Mesodermal cell (in vitro differentiated cells): Measurements from ENCODE around the gene IFT20.

Experiments used
- H3K27ac ChIP-seq: 2 replicates; pipeline ENCODE4 v1.7.0; 2013; ENCODE audit warnings: mild to moderate bottlenecking, low read depth, low read length, moderate library complexity; ENCODE audit not compliant: severe bottlenecking
- H3K36me3 ChIP-seq: 2 replicates; pipeline ENCODE4 v1.7.1; 2013; ENCODE audit warnings: mild to moderate bottlenecking, low read length, moderate library complexity; ENCODE audit not compliant: control insufficient read depth, insufficient read depth
- H3K4me1 ChIP-seq: one replicate; pipeline ENCODE4 v1.7.1; 2013; ENCODE audit warnings: mild to moderate bottlenecking, low read length; ENCODE audit not compliant: insufficient read depth, control insufficient read depth, poor library complexity, severe bottlenecking
- H3K4me3 ChIP-seq: 2 replicates; pipeline ENCODE4 v1.7.0; 2013; ENCODE audit warnings: low read length, control low read depth, mild to moderate bottlenecking; ENCODE audit not compliant: insufficient read depth, poor library complexity, severe bottlenecking; ENCODE audit errors: extremely low read depth
- H3K9me3 ChIP-seq: 2 replicates; pipeline ENCODE4 v1.7.1; 2013; ENCODE audit warnings: mild to moderate bottlenecking, low read length, moderate library complexity; ENCODE audit not compliant: control insufficient read depth
- WGBS, 2 experiments: methylation state at CpG; one replicate each; pipeline ENCODE4 v1.1.5; 2013; ENCODE audit warnings: missing lambda C conversion rate in 2 of 2; ENCODE audit not compliant: insufficient coverage in 2 of 2; 5-methylcytosine and 5-hydroxymethylcytosine counted together

IFT20 gene

GRCh38 chr17:28370744-28371103, 35.5 kb upstream of the IFT20 start:
- H3K9me3 ChIP-seq: no peaks in the 10 kb centered on the region
- peak overlapping the region; percentile 92 for H3K27ac ChIP-seq
- H3K4me3 ChIP-seq: no peak overlapping the region
- peaks cover 5% of the 10 kb centered on the region for H3K36me3 ChIP-seq
- H3K4me1 ChIP-seq: peaks cover 16% of the 10 kb centered on the region
- 83 to 100% methylated on average over 1 of the region's 1 CpG for WGBS, 2 experiments

GRCh38 chr17:28370035-28370743, 34.9 kb upstream of the IFT20 start, which contains the start of gene VTN:
VTN (minus strand) TSS chr17:28370307; CDS start chr17:28370203, 104 bp downstream.
- H3K4me3 ChIP-seq: peak within 1 kb of the TSS; percentile 58
- H3K4me1 ChIP-seq: peaks cover 16% of the 10 kb centered on the region
- H3K27ac ChIP-seq: peak within 1 kb of the TSS; percentile 92
- 24 to 51% methylated on average over 5 of the region's 8 CpGs for WGBS, 2 experiments
- H3K36me3 ChIP-seq: peaks cover 5% of the 10 kb centered on the region
- H3K9me3 ChIP-seq: no peaks in the 10 kb centered on the region

- Histone ChIP-seq H3K4me1 (peaks cover 16% of the 10 kb centered on the region), H3K4me3 (no peak overlapping the region), H3K36me3 (peaks cover 7% of the 10 kb centered on the region), H3K27ac (peak overlapping the region; percentile 92), H3K9me3 (no peaks in the 10 kb centered on the region)
- 83% methylated on average over 10 of the region's 10 CpGs for WGBS, 2 experiments
Observed at GRCh38 chr17:28369684-28370034, 34.4 kb upstream of the IFT20 start.

- H3K36me3 ChIP-seq: peaks cover 11% of the 10 kb centered on the region
- no peak overlapping the region for H3K4me3 ChIP-seq
- peaks cover 16% of the 10 kb centered on the region for H3K4me1 ChIP-seq
- H3K27ac ChIP-seq: no peak overlapping the region
- no peaks in the 10 kb centered on the region for H3K9me3 ChIP-seq
- 95 to 98% methylated on average over 22 to 23 of the region's 23 CpGs for WGBS, 2 experiments
Observed at GRCh38 chr17:28368915-28369683, 33.8 kb upstream of the IFT20 start.

- H3K9me3 ChIP-seq: no peaks in the 10 kb centered on the region
- H3K27ac ChIP-seq: no peak overlapping the region
- no peak overlapping the region for H3K4me3 ChIP-seq
- 88 to 97% methylated on average over 4 to 5 of the region's 5 CpGs for WGBS, 2 experiments
- H3K4me1 ChIP-seq: peaks cover 16% of the 10 kb centered on the region
- H3K36me3 ChIP-seq: peaks cover 18% of the 10 kb centered on the region
Observed at GRCh38 chr17:28368306-28368831, 33.1 kb upstream of the IFT20 start.

- Histone ChIP-seq H3K36me3 (peaks cover 22% of the 10 kb centered on the region), H3K9me3 (no peaks in the 10 kb centered on the region), H3K4me3 (no peak overlapping the region), H3K27ac (no peak overlapping the region), H3K4me1 (peaks cover 16% of the 10 kb centered on the region)
- WGBS, 2 experiments: 93 to 94% methylated on average over 17 to 20 of the region's 21 CpGs
Observed at GRCh38 chr17:28367641-28368305, 32.5 kb upstream of the IFT20 start.

- Histone ChIP-seq H3K4me3 (no peak overlapping the region), H3K9me3 (no peaks in the 10 kb centered on the region), H3K4me1 (peaks cover 16% of the 10 kb centered on the region), H3K36me3 (peaks cover 30% of the 10 kb centered on the region), H3K27ac (peak overlapping the region; percentile 16)
- 100% methylated on average over 1 of the region's 1 CpG; no CpG with 5 or more reads in 1 of the 2 experiments for WGBS, 2 experiments
Observed at GRCh38 chr17:28366605-28367004, 31.3 kb upstream of the IFT20 start.

- Histone ChIP-seq H3K36me3 (peaks cover 42% of the 10 kb centered on the region), H3K9me3 (no peaks in the 10 kb centered on the region), H3K4me3 (no peak overlapping the region), H3K27ac (no peak overlapping the region), H3K4me1 (peaks cover 10% of the 10 kb centered on the region)
- 100% methylated on average over 2 of the region's 3 CpGs; no CpG with 5 or more reads in 1 of the 2 experiments for whole genome bisulfite sequencing, 2 experiments
Observed at GRCh38 chr17:28365487-28365886, 30.2 kb upstream of the IFT20 start.

GRCh38 chr17:28364665-28365363, 29.5 kb upstream of the IFT20 start, which contains the start of gene SEBOX:
SEBOX (minus strand) TSS chr17:28365199; CDS start chr17:28365151, 48 bp downstream.
- WGBS, 2 experiments: 97% methylated on average over 6 to 9 of the region's 13 CpGs
- Histone ChIP-seq H3K36me3 (peaks cover 48% of the 10 kb centered on the region), H3K4me3 (no peak within 1 kb of the TSS), H3K4me1 (peaks cover 6% of the 10 kb centered on the region), H3K9me3 (no peaks in the 10 kb centered on the region), H3K27ac (no peak within 1 kb of the TSS)
